Calu3 (cell line): Measurements from ENCODE around the gene ARHGAP32. TPM values are rescaled to one million over a fixed set of nuclear protein-coding genes. Genes with fewer than 3 reads are reported as not detected.
"Not testable (repeated sequence)": the region's sequence is repeated elsewhere in the genome, so short reads cannot be mapped to it uniquely, and the experiment has no call there.

Source experiments
- BruUV-seq: library from RNA; stranded (reverse); fragments of 400-500 nt; replicated peaks from 2 replicates; lab custom pipeline; 2021; lab: Mats Ljungman, UMichigan
- CTCF ChIA-PET: fragments of 300-600 bp; sonication (Branson Sonifier 250); formaldehyde crosslinking; loops from one replicate; lab custom pipeline; 2022; ENCODE audit warnings: antibody characterized with exemption; lab: Charles Lee
- DNase-seq: peaks from one replicate; pipeline ENCODE4 v3.0.0; 2022
- H3K27ac Mint-ChIP-seq: one replicate; pipeline ENCODE4 v1.8.0; 2022; ENCODE audit warnings: mixed read lengths; ENCODE audit not compliant: unreplicated experiment
- H3K27me3 Mint-ChIP-seq: one replicate; pipeline ENCODE4 v1.8.0; 2022; ENCODE audit warnings: mixed read lengths; ENCODE audit not compliant: unreplicated experiment
- H3K36me3 Mint-ChIP-seq: one replicate; pipeline ENCODE4 v1.8.0; 2022; ENCODE audit warnings: mild to moderate bottlenecking, moderate library complexity, mixed read lengths; ENCODE audit not compliant: insufficient read depth, unreplicated experiment
- H3K4me1 Mint-ChIP-seq: one replicate; pipeline ENCODE4 v1.8.0; 2022; ENCODE audit warnings: mild to moderate bottlenecking, low read depth, mixed read lengths; ENCODE audit not compliant: unreplicated experiment
- H3K4me3 Mint-ChIP-seq: one replicate; pipeline ENCODE4 v1.8.0; 2022; ENCODE audit warnings: mild to moderate bottlenecking, low read depth, moderate library complexity, mixed read lengths; ENCODE audit not compliant: unreplicated experiment
- H3K9me3 Mint-ChIP-seq: one replicate; pipeline ENCODE4 v1.8.0; 2022; ENCODE audit warnings: low read depth, mixed read lengths; ENCODE audit not compliant: unreplicated experiment
- CTCF ChIP-seq: fragments of 200-600 bp; IDR thresholded peaks from one replicate; pipeline ENCODE4 v1.8.0; 2022; ENCODE audit warnings: antibody characterized with exemption; ENCODE audit not compliant: unreplicated experiment
- intact Hi-C: fragments of 100-400 bp; cut with micrococcal nuclease; formaldehyde crosslinking; loops from one replicate; pipeline ENCODE4 v1.10.0; 2022; ENCODE audit not compliant: unreplicated experiment
- total RNA-seq: library from RNA; stranded (reverse); gene quantifications from 2 replicates; pipeline ENCODE4 v1.2.3, GENCODE V29; 2022

The ARHGAP32 gene
- total RNA-seq, 1 experiment from 2014 or later, result 40.1 TPM

GRCh38 chr11:128921793-128922192, 270.3 kb downstream of the ARHGAP32 start:
- CTCF ChIA-PET, result no interaction called here
- BruUV-seq, result no TSS peak
- Mint-ChIP-seq H3K36me3 (no peaks in the 10 kb centered on the region), H3K27me3 (peaks cover 64% of the 10 kb centered on the region), H3K9me3 (no peaks in the 10 kb centered on the region), H3K27ac (no peak overlapping the region), H3K4me1 (no peaks in the 10 kb centered on the region), H3K4me3 (no peak overlapping the region)
- no peak for DNase-seq
- intact Hi-C loops, result no loop called here
- TF ChIP-seq CTCF, result no peak

GRCh38 chr11:128920666-128921065, 271.5 kb downstream of the ARHGAP32 start:
- DNase-seq, result no peak
- CTCF ChIA-PET, result interaction anchor here (1.4 kb wide), 1 partner anchor 15 kb away, joined by 6 read pairs; no protein-coding TSS in a partner anchor
- H3K27ac Mint-ChIP-seq, result no peak overlapping the region
- H3K36me3 Mint-ChIP-seq, result no peaks in the 10 kb centered on the region
- H3K27me3 Mint-ChIP-seq, result peaks cover 73% of the 10 kb centered on the region
- no peaks in the 10 kb centered on the region for H3K4me1 Mint-ChIP-seq
- intact Hi-C loops, result no loop called here
- H3K4me3 Mint-ChIP-seq, result no peak overlapping the region
- BruUV-seq, result no TSS peak
- TF ChIP-seq CTCF, result no peak
- peaks cover 4% of the 10 kb centered on the region for H3K9me3 Mint-ChIP-seq

- H3K9me3 Mint-ChIP-seq, DNase-seq, BruUV-seq, H3K27ac Mint-ChIP-seq, H3K4me1 Mint-ChIP-seq, intact Hi-C loops, H3K36me3 Mint-ChIP-seq, H3K4me3 Mint-ChIP-seq: not testable (repeated sequence)
- H3K27me3 Mint-ChIP-seq, result peaks cover 78% of the 10 kb centered on the region
- CTCF ChIA-PET, result interaction anchor here (1.4 kb wide), 1 partner anchor 14 kb away, joined by 6 read pairs; no protein-coding TSS in a partner anchor
Observed at GRCh38 chr11:128919635-128920034, 272.5 kb downstream of the ARHGAP32 start.

GRCh38 chr11:128919216-128919615, 272.9 kb downstream of the ARHGAP32 start:
- CTCF ChIA-PET, result no interaction called here
- H3K27ac Mint-ChIP-seq, result no peak overlapping the region
- no peaks in the 10 kb centered on the region for H3K4me1 Mint-ChIP-seq
- no peak for TF ChIP-seq CTCF
- H3K36me3 Mint-ChIP-seq, result no peaks in the 10 kb centered on the region
- peaks cover 74% of the 10 kb centered on the region for H3K27me3 Mint-ChIP-seq
- intact Hi-C loops, result no loop called here
- no peak overlapping the region for H3K4me3 Mint-ChIP-seq
- DNase-seq, result no peak
- peaks cover 5% of the 10 kb centered on the region for H3K9me3 Mint-ChIP-seq
- no TSS peak for BruUV-seq

- Mint-ChIP-seq H3K9me3 (peaks cover 5% of the 10 kb centered on the region), H3K27me3 (peaks cover 68% of the 10 kb centered on the region), H3K4me3 (no peak overlapping the region), H3K36me3 (no peaks in the 10 kb centered on the region), H3K27ac (no peak overlapping the region), H3K4me1 (no peaks in the 10 kb centered on the region)
- CTCF ChIA-PET, result no interaction called here
- no peak for DNase-seq
- no peak for TF ChIP-seq CTCF
- intact Hi-C loops, result no loop called here
- no TSS peak for BruUV-seq
Observed at GRCh38 chr11:128917144-128917724, 274.9 kb downstream of the ARHGAP32 start.
